T follicular helper cell (primary cell): ENCODE measurements around the gene SPIRE1.
"Not testable (repeated sequence)": the region's sequence is repeated elsewhere in the genome, so short reads cannot be mapped to it uniquely, and the experiment has no call there.

Experiments used
- DNase-seq: peaks from one replicate; pipeline ENCODE4 v3.0.0-alpha.2; 2020; ENCODE audit warnings: low read depth

SPIRE1 gene

GRCh38 chr18:12485479-12486105 lies 172.3 kb downstream of the SPIRE1 start:
- no peak for DNase-seq

GRCh38 chr18:12481915-12482314 lies 176.0 kb downstream of the SPIRE1 start:
- DNase-seq = not testable (repeated sequence)

- no peak for DNase-seq
These were observed 177.9 kb downstream of the SPIRE1 start for GRCh38 chr18:12479982-12480381.

DNA sequence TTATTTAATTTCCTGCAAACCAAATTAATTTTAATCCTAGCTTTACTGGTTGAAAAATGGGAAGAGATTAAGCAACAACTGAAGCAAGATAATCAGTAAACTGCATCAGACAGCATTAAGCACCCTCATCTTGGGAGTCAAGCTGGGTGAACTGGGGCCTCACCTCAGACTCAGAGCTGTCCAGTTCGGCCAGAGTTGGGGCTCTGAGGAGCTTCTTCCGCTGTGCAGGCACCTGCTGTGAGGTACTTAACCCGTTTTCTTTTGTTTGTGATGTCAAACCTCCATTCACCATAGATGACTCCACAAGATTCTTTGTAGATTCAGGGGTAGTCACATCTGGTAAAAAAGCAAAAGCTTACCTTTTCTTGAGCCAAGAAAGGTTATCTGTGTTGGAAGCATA lies 178.4 kb downstream of the SPIRE1 start:
- DNase-seq = no peak

DNA sequence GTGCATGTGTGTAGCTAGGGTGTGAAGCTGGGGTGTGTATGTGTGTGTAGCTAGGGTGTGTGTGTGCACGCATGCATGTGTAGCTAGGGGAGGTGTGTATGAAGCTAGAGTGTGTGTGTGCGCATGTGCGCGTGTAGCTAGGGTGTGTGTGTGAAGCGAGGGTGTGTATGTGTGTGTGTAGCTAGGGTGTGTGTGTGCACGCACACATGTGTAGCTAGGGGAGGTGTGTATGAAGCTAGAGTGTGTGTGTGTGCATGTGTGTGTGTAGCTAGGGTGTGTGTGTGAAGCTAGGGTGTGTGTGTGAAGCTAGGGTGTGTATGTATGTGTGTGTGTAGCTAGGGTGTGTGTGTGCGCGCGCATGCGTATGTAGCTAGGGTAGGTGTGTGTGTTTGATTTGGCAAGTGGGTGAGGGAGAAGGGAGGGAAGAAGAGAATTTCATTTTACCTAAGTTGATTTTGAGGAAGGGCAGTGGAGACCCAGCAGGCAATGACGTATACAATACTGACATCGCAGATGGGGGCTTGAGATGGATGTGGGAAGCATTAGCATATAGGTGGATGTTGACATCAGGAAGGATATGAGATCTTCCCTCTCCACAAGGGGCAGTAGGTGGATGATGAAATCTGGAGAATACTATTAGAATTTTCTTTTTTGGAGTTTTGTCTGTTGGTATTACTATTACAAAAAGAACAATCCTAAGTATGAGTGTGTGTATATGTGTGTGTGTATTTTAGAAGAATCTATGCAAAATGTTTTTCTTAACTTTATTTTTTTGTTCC lies 179.4 kb downstream of the SPIRE1 start:
- DNase-seq = no peak

DNA sequence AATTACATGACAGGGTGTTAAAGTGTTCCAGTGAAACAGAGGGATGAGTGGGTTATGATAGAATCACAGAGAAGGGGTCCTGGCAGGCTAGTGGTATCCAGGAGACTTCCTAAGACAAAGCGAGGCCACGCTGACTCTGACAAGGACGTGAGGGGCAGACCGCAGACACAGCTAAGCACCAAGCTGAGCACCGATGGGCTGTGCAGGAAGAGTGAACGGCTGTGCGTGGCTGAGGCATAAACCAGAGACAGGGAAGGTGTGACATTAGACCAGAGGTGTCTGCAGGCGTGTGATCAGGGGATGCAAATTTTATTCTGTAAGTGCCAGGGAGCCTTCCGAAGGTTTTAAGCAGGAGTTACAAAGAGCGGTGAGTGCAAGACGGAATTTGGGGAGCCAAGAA lies 180.3 kb downstream of the SPIRE1 start:
- no peak for DNase-seq

GRCh38 chr18:12476955-12477354 lies 181.0 kb downstream of the SPIRE1 start:
- no peak for DNase-seq

- DNase-seq = no peak
These were observed 183.0 kb downstream of the SPIRE1 start for GRCh38 chr18:12474876-12475275.

GRCh38 chr18:12474146-12474545 lies 183.8 kb downstream of the SPIRE1 start:
- no peak for DNase-seq

- no peak for DNase-seq
These were observed 187.4 kb downstream of the SPIRE1 start for GRCh38 chr18:12470382-12471075.

GRCh38 chr18:12468445-12468844 lies 189.5 kb downstream of the SPIRE1 start:
- no peak for DNase-seq

- DNase-seq = no peak
These were observed 193.2 kb downstream of the SPIRE1 start for GRCh38 chr18:12464731-12465130.

- DNase-seq = no peak
These were observed 194.7 kb downstream of the SPIRE1 start for GRCh38 chr18:12463191-12463590.

- DNase-seq = no peak
These were observed 195.7 kb downstream of the SPIRE1 start for GRCh38 chr18:12462242-12462641.

DNA sequence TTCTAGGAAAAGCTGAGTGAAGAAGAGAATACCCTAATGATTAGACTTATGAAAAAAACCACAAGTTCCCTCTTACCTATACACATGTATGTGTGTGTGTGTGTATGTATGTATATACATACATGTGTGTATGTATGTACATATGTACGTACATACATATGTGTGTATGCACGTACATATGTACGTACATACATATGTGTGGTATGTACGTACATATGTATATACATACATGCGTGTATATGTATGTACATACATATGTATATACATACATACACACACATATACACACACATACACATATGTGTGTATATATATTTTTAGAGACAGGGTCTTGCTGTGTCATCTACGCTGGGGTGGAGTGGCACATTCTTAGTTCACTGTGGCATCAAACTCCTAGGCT lies 196.6 kb downstream of the SPIRE1 start:
- DNase-seq = no peak

DNA sequence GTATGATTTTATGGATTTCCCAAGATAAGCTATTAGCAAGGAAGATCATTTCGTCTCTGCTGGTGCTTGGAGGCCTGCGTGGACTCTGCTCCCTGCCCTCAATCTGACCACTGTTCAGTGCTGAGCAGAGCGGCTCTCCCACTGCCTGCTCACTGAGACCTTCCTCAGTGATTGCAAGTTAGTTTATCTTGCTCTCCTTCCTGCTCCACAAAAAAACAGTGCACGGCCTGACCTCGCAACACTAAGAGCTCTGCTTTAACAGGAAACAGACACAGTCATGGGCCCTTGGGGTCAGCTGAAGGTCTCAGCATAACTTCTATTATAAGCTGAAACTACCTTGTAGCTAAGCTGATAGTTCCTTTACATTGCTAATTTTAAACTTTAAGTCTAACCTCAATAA lies 197.0 kb downstream of the SPIRE1 start:
- DNase-seq = no peak

- DNase-seq = no peak
These were observed 199.1 kb downstream of the SPIRE1 start for GRCh38 chr18:12458771-12459170.

DNA sequence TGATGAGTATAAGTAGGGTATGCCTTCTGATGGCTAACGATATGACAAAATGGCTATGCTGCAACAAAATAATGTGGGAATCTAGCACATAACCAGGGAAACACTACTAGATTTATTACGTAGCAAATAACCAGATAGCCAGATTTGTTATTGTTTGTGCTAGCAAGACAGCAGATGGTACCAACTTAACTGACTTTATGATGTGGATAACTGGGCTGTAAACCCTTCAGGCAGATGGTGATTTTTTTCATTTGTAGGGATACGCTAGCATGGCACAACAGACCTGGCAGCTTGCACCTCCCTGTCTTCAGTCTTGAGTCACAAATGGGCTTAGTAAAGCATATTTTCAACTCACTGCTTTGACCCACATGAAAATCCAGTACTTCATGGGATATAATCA lies 201.5 kb downstream of the SPIRE1 start:
- DNase-seq = no peak

- DNase-seq = no peak
These were observed 202.4 kb downstream of the SPIRE1 start for GRCh38 chr18:12455496-12455895.

DNA sequence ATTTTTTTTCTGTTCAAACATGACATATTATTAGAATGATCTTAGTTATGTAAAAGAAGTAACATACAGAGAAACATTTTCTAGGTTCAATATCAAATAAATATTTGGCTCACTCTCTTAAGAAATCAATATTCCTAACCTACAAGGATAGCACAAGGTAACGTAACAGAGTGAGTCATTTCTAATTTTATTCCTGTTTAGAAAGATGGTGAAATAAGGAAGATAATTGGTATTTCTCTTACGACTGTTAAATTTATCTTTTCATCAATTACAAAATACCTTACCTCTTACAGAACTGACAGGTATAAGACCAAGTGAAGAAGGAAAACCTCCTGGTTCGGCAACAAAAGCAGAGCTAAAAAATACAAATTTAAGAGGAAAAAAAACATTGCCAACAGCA lies 205.1 kb downstream of the SPIRE1 start:
- DNase-seq = no peak

DNA sequence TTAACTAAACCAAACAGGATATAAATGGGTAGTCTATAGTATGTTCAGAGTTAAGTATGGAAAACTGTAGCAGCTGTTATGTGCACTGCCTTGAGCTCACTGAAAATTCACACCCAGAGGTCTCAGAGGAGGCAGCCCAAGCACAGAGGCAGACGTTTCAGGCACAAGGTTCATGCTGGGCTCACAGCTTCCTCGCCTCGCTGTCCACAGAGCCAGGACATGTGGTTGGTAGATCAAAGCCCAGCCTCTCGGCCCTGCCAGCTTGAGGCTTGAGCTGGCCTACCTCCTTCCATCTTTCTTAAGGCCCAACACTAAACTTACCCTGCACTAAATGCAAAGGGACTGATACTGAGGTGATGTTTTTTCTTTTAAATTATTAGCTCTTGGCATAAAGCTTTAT lies 206.5 kb downstream of the SPIRE1 start:
- no peak for DNase-seq

- DNase-seq = no peak
These were observed 208.7 kb downstream of the SPIRE1 start for GRCh38 chr18:12449051-12449785.
